ENCODE results near the gene KCTD2. TPM values are rescaled to one million over a fixed set of nuclear protein-coding genes. Genes with fewer than 3 reads are reported as not detected.

The KCTD2 gene
- total and polyA plus RNA-seq, 2 experiments from 2014 or later = 12.7 to 19.1 TPM

DNA sequence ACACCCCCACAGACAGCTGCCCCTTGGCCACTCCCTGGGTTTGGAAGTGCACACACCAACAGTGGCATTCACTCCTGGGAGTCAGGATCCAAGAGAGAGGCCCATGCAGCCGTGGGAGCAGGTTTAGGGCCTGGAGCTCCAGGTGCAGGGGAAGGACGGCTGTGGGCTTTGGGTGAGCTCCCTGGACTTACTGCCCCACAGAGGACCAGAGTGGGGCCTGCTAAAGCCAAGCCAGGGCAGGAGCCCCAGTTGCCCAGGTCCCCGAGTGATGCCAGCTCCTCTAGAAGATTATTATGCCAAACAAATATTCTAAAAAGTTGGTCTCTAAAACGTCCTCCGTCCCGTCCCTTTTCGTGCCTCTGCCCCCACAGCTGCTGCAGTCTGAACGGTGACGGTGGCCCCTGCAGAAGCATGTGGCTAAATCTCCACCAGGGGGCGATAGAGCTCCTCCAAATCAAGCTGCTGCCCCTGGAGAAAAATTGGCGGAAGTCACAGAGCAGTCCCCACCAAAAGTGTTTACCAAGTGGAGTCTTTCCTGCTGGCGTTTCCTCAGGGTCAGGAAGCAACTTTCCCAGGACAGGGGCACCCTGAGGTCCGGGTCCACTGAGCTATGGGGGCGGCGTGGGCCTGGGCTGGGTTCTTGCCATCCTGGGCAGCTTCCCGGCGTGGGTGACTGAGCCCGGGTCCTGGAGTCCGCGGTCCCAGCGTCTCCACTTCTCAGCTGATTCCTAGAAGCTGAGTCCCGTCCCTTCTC lies 67.0 kb downstream of the KCTD2 start:
- Histone ChIP-seq H2AFZ (peak overlapping the region; percentile 47), H3K27me3 (no peaks in the 10 kb centered on the region), H3K4me3 (no peak overlapping the region), H3K9me3 (ENCODE audit: low read depth) (no peaks in the 10 kb centered on the region), H4K20me1 (ENCODE audit: insufficient read depth, poor library complexity, severe bottlenecking) (no peaks in the 10 kb centered on the region), H3K36me3 (replicated peaks; ENCODE audit: insufficient read depth, low read depth) (no peaks in the 10 kb centered on the region), H3K4me1 (ENCODE audit: insufficient read depth) (peaks cover 13% of the 10 kb centered on the region), H3K79me2 (peaks cover 36% of the 10 kb centered on the region), H3K4me2 (peak overlapping the region; percentile 71), H3K9me2 (replicated peaks; ENCODE audit: insufficient read depth) (no peaks in the 10 kb centered on the region), H3K27ac (peak overlapping the region; percentile 66)
- TF ChIP-seq, protein P1, sequence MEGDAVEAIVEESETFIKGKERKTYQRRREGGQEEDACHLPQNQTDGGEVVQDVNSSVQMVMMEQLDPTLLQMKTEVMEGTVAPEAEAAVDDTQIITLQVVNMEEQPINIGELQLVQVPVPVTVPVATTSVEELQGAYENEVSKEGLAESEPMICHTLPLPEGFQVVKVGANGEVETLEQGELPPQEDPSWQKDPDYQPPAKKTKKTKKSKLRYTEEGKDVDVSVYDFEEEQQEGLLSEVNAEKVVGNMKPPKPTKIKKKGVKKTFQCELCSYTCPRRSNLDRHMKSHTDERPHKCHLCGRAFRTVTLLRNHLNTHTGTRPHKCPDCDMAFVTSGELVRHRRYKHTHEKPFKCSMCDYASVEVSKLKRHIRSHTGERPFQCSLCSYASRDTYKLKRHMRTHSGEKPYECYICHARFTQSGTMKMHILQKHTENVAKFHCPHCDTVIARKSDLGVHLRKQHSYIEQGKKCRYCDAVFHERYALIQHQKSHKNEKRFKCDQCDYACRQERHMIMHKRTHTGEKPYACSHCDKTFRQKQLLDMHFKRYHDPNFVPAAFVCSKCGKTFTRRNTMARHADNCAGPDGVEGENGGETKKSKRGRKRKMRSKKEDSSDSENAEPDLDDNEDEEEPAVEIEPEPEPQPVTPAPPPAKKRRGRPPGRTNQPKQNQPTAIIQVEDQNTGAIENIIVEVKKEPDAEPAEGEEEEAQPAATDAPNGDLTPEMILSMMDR (IDR thresholded peaks at IDR 0.05; ENCODE audit: poor library complexity) = peak; percentile 94
- TF ChIP-seq EZH2 (IDR thresholded peaks at IDR 0.05; ENCODE audit: borderline replicate concordance) = no peak
- WGBS (ENCODE audit: low lambda C conversion rate, missing lambda C conversion rate) = 37% methylated on average over 21 of the region's 22 CpGs
- DNase-seq (ENCODE audit: low spot score) = peak; percentile 94

- Histone ChIP-seq H3K4me1 (ENCODE audit: insufficient read depth) (peaks cover 9% of the 10 kb centered on the region), H3K9me2 (replicated peaks; ENCODE audit: insufficient read depth) (no peaks in the 10 kb centered on the region), H3K79me2 (peaks cover 36% of the 10 kb centered on the region), H3K27me3 (no peaks in the 10 kb centered on the region), H3K27ac (peak overlapping the region; percentile 66), H4K20me1 (ENCODE audit: insufficient read depth, poor library complexity, severe bottlenecking) (no peaks in the 10 kb centered on the region), H3K4me2 (peak overlapping the region; percentile 71), H2AFZ (peak overlapping the region; percentile 47), H3K9me3 (ENCODE audit: low read depth) (no peaks in the 10 kb centered on the region), H3K4me3 (no peak overlapping the region), H3K36me3 (replicated peaks; ENCODE audit: insufficient read depth, low read depth) (no peaks in the 10 kb centered on the region)
- TF ChIP-seq EZH2 (IDR thresholded peaks at IDR 0.05; ENCODE audit: borderline replicate concordance) = no peak
- TF ChIP-seq, protein P1 (IDR thresholded peaks at IDR 0.05; ENCODE audit: poor library complexity) = no peak
- TF ChIP-seq EZH2phosphoT487 (IDR thresholded peaks at IDR 0.05; ENCODE audit: low read depth, severe bottlenecking, unreplicated experiment) = no peak
- 87% methylated on average over 19 of the region's 19 CpGs for WGBS (ENCODE audit: low lambda C conversion rate, missing lambda C conversion rate)
- DNase-seq (ENCODE audit: low spot score) = no peak
These were observed 67.7 kb downstream of the KCTD2 start for GRCh38 chr17:75114552-75115314.

Small RNA genes lying within 50 kb of the gene (small RNA-seq; reads per million reads assigned to genes)
- gene AC111186.1 = not detected
- not detected for gene RF00019
- not detected for gene RN7SL573P
- not detected for gene RNU6-362P

Other genes with a start within 250 kb of the KCTD2 start
- not detected in 2 replicates for gene GRIN2C, start 187.3 kb upstream of the KCTD2 start, total RNA-seq
- 0.13 and 0.27 TPM in 2 replicates for gene GRIN2C, start 187.3 kb upstream of the KCTD2 start, polyA plus RNA-seq
- 9.3 and 12.2 TPM in 2 replicates for gene FDXR, start 174.2 kb upstream of the KCTD2 start, total RNA-seq
- gene FDXR, start 174.2 kb upstream of the KCTD2 start, polyA plus RNA-seq = 14.2 and 17.8 TPM in 2 replicates
- 4.0 and 4.2 TPM in 2 replicates for gene FADS6, start 153.6 kb upstream of the KCTD2 start, total RNA-seq
- gene FADS6, start 153.6 kb upstream of the KCTD2 start, polyA plus RNA-seq = 1.4 and 4.3 TPM in 2 replicates
- gene USH1G, start 124.0 kb upstream of the KCTD2 start, total RNA-seq = 0.48 and 1.6 TPM in 2 replicates
- gene USH1G, start 124.0 kb upstream of the KCTD2 start, polyA plus RNA-seq = 0.46 and 0.65 TPM in 2 replicates
- 0.16 and 1.1 TPM in 2 replicates for gene OTOP2, start 123.0 kb upstream of the KCTD2 start, total RNA-seq
- gene OTOP2, start 123.0 kb upstream of the KCTD2 start, polyA plus RNA-seq = 0.19 TPM in 1 of 2 replicates, not detected in the other
- 0.43 and 0.60 TPM in 2 replicates for gene OTOP3, start 111.3 kb upstream of the KCTD2 start, total RNA-seq
- gene OTOP3, start 111.3 kb upstream of the KCTD2 start, polyA plus RNA-seq = not detected in 2 replicates
- gene HID1, start 74.5 kb upstream of the KCTD2 start, total RNA-seq = 13.2 and 15.3 TPM in 2 replicates
- 43.4 and 55.5 TPM in 2 replicates for gene HID1, start 74.5 kb upstream of the KCTD2 start, polyA plus RNA-seq
- 12.8 and 16.4 TPM in 2 replicates for gene CDR2L, start 59.6 kb upstream of the KCTD2 start, total RNA-seq
- 14.6 and 17.0 TPM in 2 replicates for gene CDR2L, start 59.6 kb upstream of the KCTD2 start, polyA plus RNA-seq
- gene MRPL58, start 34.6 kb upstream of the KCTD2 start, total RNA-seq = 39.3 and 49.5 TPM in 2 replicates
- gene MRPL58, start 34.6 kb upstream of the KCTD2 start, polyA plus RNA-seq = 29.8 and 39.3 TPM in 2 replicates
- gene ATP5PD, start 256 bp upstream of the KCTD2 start, total RNA-seq = 246 and 296 TPM in 2 replicates
- 307 and 332 TPM in 2 replicates for gene ATP5PD, start 256 bp upstream of the KCTD2 start, polyA plus RNA-seq
- gene SLC16A5, start 40.7 kb downstream of the KCTD2 start, total RNA-seq = 11.9 and 12.7 TPM in 2 replicates
- 12.8 and 15.8 TPM in 2 replicates for gene SLC16A5, start 40.7 kb downstream of the KCTD2 start, polyA plus RNA-seq
- gene ARMC7, start 62.7 kb downstream of the KCTD2 start, total RNA-seq = 2.6 and 3.5 TPM in 2 replicates
- 4.0 and 4.5 TPM in 2 replicates for gene ARMC7, start 62.7 kb downstream of the KCTD2 start, polyA plus RNA-seq
- gene NT5C, start 84.5 kb downstream of the KCTD2 start, total RNA-seq = 46.3 and 66.8 TPM in 2 replicates
- gene NT5C, start 84.5 kb downstream of the KCTD2 start, polyA plus RNA-seq = 73.3 and 82.2 TPM in 2 replicates
- gene JPT1, start 107.3 kb downstream of the KCTD2 start, total RNA-seq = 103 and 107 TPM in 2 replicates
- 172 and 181 TPM in 2 replicates for gene JPT1, start 107.3 kb downstream of the KCTD2 start, polyA plus RNA-seq
- 112 and 115 TPM in 2 replicates for gene SUMO2, start 135.7 kb downstream of the KCTD2 start, total RNA-seq
- gene SUMO2, start 135.7 kb downstream of the KCTD2 start, polyA plus RNA-seq = 424 and 434 TPM in 2 replicates
- 28.6 and 33.6 TPM in 2 replicates for gene NUP85, start 158.5 kb downstream of the KCTD2 start, total RNA-seq
- gene NUP85, start 158.5 kb downstream of the KCTD2 start, polyA plus RNA-seq = 38.8 and 45.5 TPM in 2 replicates
- gene GGA3, start 214.4 kb downstream of the KCTD2 start, total RNA-seq = 17.7 and 24.4 TPM in 2 replicates
- gene GGA3, start 214.4 kb downstream of the KCTD2 start, polyA plus RNA-seq = 20.2 and 26.0 TPM in 2 replicates
- 43.4 and 47.5 TPM in 2 replicates for gene MRPS7, start 214.7 kb downstream of the KCTD2 start, total RNA-seq
- gene MRPS7, start 214.7 kb downstream of the KCTD2 start, polyA plus RNA-seq = 94.9 and 102 TPM in 2 replicates
- gene MIF4GD, start 224.0 kb downstream of the KCTD2 start, total RNA-seq = 11.0 and 12.4 TPM in 2 replicates
- gene MIF4GD, start 224.0 kb downstream of the KCTD2 start, polyA plus RNA-seq = 23.6 and 31.4 TPM in 2 replicates
- gene SLC25A19, start 242.2 kb downstream of the KCTD2 start, total RNA-seq = 4.6 and 10.8 TPM in 2 replicates
- 7.6 and 8.4 TPM in 2 replicates for gene SLC25A19, start 242.2 kb downstream of the KCTD2 start, polyA plus RNA-seq

All from hepatocyte (in vitro differentiated cells).